ENCODE data around the gene ZNF497. TPM values are rescaled to one million over a fixed set of nuclear protein-coding genes. Genes with fewer than 3 reads are reported as not detected.
A peak's percentile ranks its signal among the peaks of the same experiment; 100 is the strongest.

ZNF497 gene
- total and polyA plus RNA-seq, 2 of the 13 experiments (the other 11 are each of a cell fraction or from before 2014, with no cell fraction given): 1.5 to 1.9 TPM

GRCh38 chr19:58408152-58409009 lies 45.8 kb upstream of the ZNF497 start, which contains the start of gene ZNF584 (continued):
- no peak for TF ChIP-seq ZNF18 (CRISPR knock-in tag; IDR thresholded peaks at IDR 0.05; ENCODE audit: insufficient replicate concordance)
- TF ChIP-seq CENPBD1 (CRISPR knock-in tag; IDR thresholded peaks at IDR 0.05; ENCODE audit: borderline replicate concordance, low read depth): no peak
- TF ChIP-seq ZNF12 (CRISPR knock-in tag; IDR thresholded peaks at IDR 0.05): no peak
- TF ChIP-seq ZBTB1 (CRISPR knock-in tag; IDR thresholded peaks at IDR 0.05; ENCODE audit: borderline replicate concordance): no peak
- TF ChIP-seq ZNF800 (CRISPR knock-in tag; IDR thresholded peaks at IDR 0.05): no peak
- peak; percentile 49; the same call in 1 of the 2 replicates for TF ChIP-seq ZBTB2 (CRISPR knock-in tag; IDR thresholded peaks at IDR 0.05; ENCODE audit: low read depth)
- TF ChIP-seq SRF (IDR thresholded peaks at IDR 0.05; ENCODE audit: low read depth, low read length): 0 out of 2 replicates have a peak, but pooled peaks have one; percentile 37
- TF ChIP-seq ZNF549 (CRISPR knock-in tag; IDR thresholded peaks at IDR 0.05): no peak
- TF ChIP-seq E2F5 (CRISPR knock-in tag; conservative IDR thresholded peaks at IDR 0.05): 0 out of 2 replicates have a peak, but pooled peaks have one; percentile 36
- TF ChIP-seq SMC3 (IDR thresholded peaks at IDR 0.05; ENCODE audit: low read length): no peak
- TF ChIP-seq ZNF747 (CRISPR knock-in tag; IDR thresholded peaks at IDR 0.05; ENCODE audit: borderline replicate concordance): 0 out of 2 replicates have a peak, but pooled peaks have one; percentile 51
- no peak for TF ChIP-seq ZSCAN9 (CRISPR knock-in tag; IDR thresholded peaks at IDR 0.05; ENCODE audit: borderline replicate concordance)
